HG03097 (cell line): ENCODE data around the gene TANGO2.

Experiments used
- ATAC-seq: cut with Tn5 transposase; IDR thresholded peaks from one replicate; pipeline ENCODE4 v1.9.1; 2021; ENCODE audit not compliant: unreplicated experiment, low FRiP score

The TANGO2 gene

GRCh38 chr22:20020533-20021195 is at the start of gene TANGO2:
TSS of gene TANGO2 (plus strand) at chr22:20021110. CDS start at chr22:20036799, 15,689 bp downstream.
- ATAC-seq, result peak; percentile 58

GRCh38 chr22:19971276-19972124 is 49.4 kb upstream of the TANGO2 start:
- no peak for ATAC-seq

- ATAC-seq, result no peak
Measured at GRCh38 chr22:19972251-19972650, 48.7 kb upstream of the TANGO2 start.

- ATAC-seq, result no peak
Measured at GRCh38 chr22:19972652-19973550, 48.0 kb upstream of the TANGO2 start.

- no peak for ATAC-seq
Measured at GRCh38 chr22:19973551-19974267, 47.2 kb upstream of the TANGO2 start.

- ATAC-seq, result no peak
Measured at GRCh38 chr22:19974268-19974861, 46.5 kb upstream of the TANGO2 start.

- ATAC-seq, result no peak
Measured at GRCh38 chr22:19974935-19975706, 45.8 kb upstream of the TANGO2 start.

- ATAC-seq, result no peak
Measured at GRCh38 chr22:19975707-19976035, 45.2 kb upstream of the TANGO2 start.

- ATAC-seq, result no peak
Measured at GRCh38 chr22:19976671-19977070, 44.2 kb upstream of the TANGO2 start.

GRCh38 chr22:19977296-19978243 is 43.3 kb upstream of the TANGO2 start:
- no peak for ATAC-seq

- no peak for ATAC-seq
Measured at GRCh38 chr22:19978748-19979147, 42.2 kb upstream of the TANGO2 start.

- ATAC-seq, result no peak
Measured at GRCh38 chr22:19979712-19980493, 41.0 kb upstream of the TANGO2 start.

- no peak for ATAC-seq
Measured at GRCh38 chr22:19980766-19981165, 40.1 kb upstream of the TANGO2 start.

- ATAC-seq, result no peak
Measured at GRCh38 chr22:19981171-19981960, 39.5 kb upstream of the TANGO2 start.

GRCh38 chr22:19981961-19982920 is 38.7 kb upstream of the TANGO2 start:
- ATAC-seq, result no peak
